GM12891 (cell line): ENCODE results near the gene HSPA1L.
A peak's percentile ranks its signal among the peaks of the same experiment; 100 is the strongest.

ENCODE experiments used
- DNase-seq: peaks from one replicate; pipeline ENCODE4 v3.0.0; 2011; ENCODE audit warnings: low spot score; ENCODE audit not compliant: insufficient read length
- FAIRE-seq: peaks from 2 replicates; lab custom pipeline; 2011; peaks lifted over from hg19 to GRCh38; lab: Jason Lieb, UNC
- PAX5 ChIP-seq: IDR thresholded peaks from 2 replicates; pipeline ENCODE4 v1.6.1; 2011; ENCODE audit warnings: low read length, moderate library complexity, mild to moderate bottlenecking; ENCODE audit not compliant: insufficient read depth, severe bottlenecking
- POLR2A ChIP-seq: IDR thresholded peaks from 2 replicates; pipeline ENCODE4 v1.6.1; 2011; ENCODE audit warnings: low read depth, low read length, control low read depth
- POLR2AphosphoS5 ChIP-seq: IDR thresholded peaks from 2 replicates; pipeline ENCODE4 v1.6.1; 2011; ENCODE audit warnings: low read depth, low read length, control low read depth
- POU2F2 ChIP-seq: IDR thresholded peaks from 2 replicates; pipeline ENCODE4 v1.6.1; 2011; ENCODE audit warnings: low read depth, mild to moderate bottlenecking, control low read depth, low read length, moderate library complexity
- SPI1 ChIP-seq: IDR thresholded peaks from 2 replicates; pipeline ENCODE4 v1.6.1; 2011; ENCODE audit warnings: low read depth, low read length, control low read depth
- TAF1 ChIP-seq: IDR thresholded peaks from 2 replicates; pipeline ENCODE4 v1.6.1; 2011; ENCODE audit warnings: low read depth, low read length, control low read depth

Gene HSPA1L

GRCh38 chr6:31775633-31776484, 39.2 kb downstream of the HSPA1L start:
- FAIRE-seq (no peak), DNase-seq (no peak)
- no peak for TF ChIP-seq SPI1
- no peak for TF ChIP-seq POLR2A
- no peak for TF ChIP-seq POU2F2
- no peak for TF ChIP-seq TAF1
- TF ChIP-seq PAX5, result no peak
- no peak for TF ChIP-seq POLR2AphosphoS5

GRCh38 chr6:31775184-31775583, 39.9 kb downstream of the HSPA1L start:
- TF ChIP-seq PAX5 (no peak), POLR2AphosphoS5 (no peak), TAF1 (no peak), POLR2A (no peak), POU2F2 (no peak), SPI1 (no peak)
- FAIRE-seq, result no peak

GRCh38 chr6:31771992-31772358, 43.1 kb downstream of the HSPA1L start:
- TF ChIP-seq POLR2AphosphoS5 (no peak), PAX5 (no peak), SPI1 (no peak), TAF1 (no peak), POU2F2 (no peak), POLR2A (no peak)
- no peak for DNase-seq
- FAIRE-seq, result no peak

More at GRCh38 chr6:31775184-31775583, 39.9 kb downstream of the HSPA1L start:
- no peak for DNase-seq

- TF ChIP-seq SPI1 (no peak), TAF1 (no peak), POU2F2 (no peak), POLR2A (no peak), PAX5 (no peak), POLR2AphosphoS5 (no peak)
- DNase-seq (no peak), FAIRE-seq (no peak)
Measured at GRCh38 chr6:31770860-31771259, 44.2 kb downstream of the HSPA1L start.

GRCh38 chr6:31769684-31770371, 45.3 kb downstream of the HSPA1L start:
- FAIRE-seq, result peak; percentile 80
- peak; percentile 86 for DNase-seq
- no peak for TF ChIP-seq SPI1
- TF ChIP-seq POLR2AphosphoS5, result no peak
- no peak for TF ChIP-seq TAF1
- no peak for TF ChIP-seq POU2F2
- TF ChIP-seq PAX5, result no peak
- no peak for TF ChIP-seq POLR2A

GRCh38 chr6:31768363-31769257, 46.5 kb downstream of the HSPA1L start:
- no peak for FAIRE-seq
- TF ChIP-seq TAF1, result no peak
- no peak for TF ChIP-seq PAX5
- TF ChIP-seq POLR2A, result no peak
- DNase-seq, result no peak

GRCh38 chr6:31767096-31767645, 47.9 kb downstream of the HSPA1L start:
- no peak for FAIRE-seq
- DNase-seq, result no peak
- no peak for TF ChIP-seq POU2F2
- TF ChIP-seq POLR2A, result no peak
- TF ChIP-seq TAF1, result no peak
- no peak for TF ChIP-seq POLR2AphosphoS5
- no peak for TF ChIP-seq SPI1
- TF ChIP-seq PAX5, result no peak

- no peak for TF ChIP-seq POLR2A
- TF ChIP-seq PAX5, result no peak
- no peak for TF ChIP-seq TAF1
- TF ChIP-seq SPI1, result no peak
- no peak for TF ChIP-seq POU2F2
- no peak for TF ChIP-seq POLR2AphosphoS5
- DNase-seq (no peak), FAIRE-seq (peak; percentile 41)
Measured at GRCh38 chr6:31765910-31766794, 48.9 kb downstream of the HSPA1L start.
